NCI-H226 (cell line): ENCODE results near the gene DLG5.
A peak's percentile ranks its signal among the peaks of the same experiment; 100 is the strongest.

Experiments
- DNase-seq: peaks from one replicate; pipeline ENCODE4 v3.0.0-alpha.2; 2015

Gene DLG5

GRCh38 chr10:77911535-77912123 is 14.9 kb downstream of the DLG5 start:
- peak; percentile 49 for DNase-seq

- DNase-seq, result no peak
Measured at GRCh38 chr10:77910524-77911145, 15.9 kb downstream of the DLG5 start.

GRCh38 chr10:77909749-77910375 is 16.7 kb downstream of the DLG5 start:
- DNase-seq, result no peak

GRCh38 chr10:77909021-77909748 is 17.4 kb downstream of the DLG5 start:
- DNase-seq, result no peak

- DNase-seq, result no peak
Measured at GRCh38 chr10:77907900-77908717, 18.4 kb downstream of the DLG5 start.

- no peak for DNase-seq
Measured at GRCh38 chr10:77907462-77907861, 19.1 kb downstream of the DLG5 start.

GRCh38 chr10:77906951-77907421 is 19.6 kb downstream of the DLG5 start:
- no peak for DNase-seq

GRCh38 chr10:77905781-77906180 is 20.8 kb downstream of the DLG5 start:
- DNase-seq, result no peak

GRCh38 chr10:77905086-77905748 is 21.3 kb downstream of the DLG5 start:
- no peak for DNase-seq

- no peak for DNase-seq
Measured at GRCh38 chr10:77904100-77904840, 22.3 kb downstream of the DLG5 start.

- DNase-seq, result no peak
Measured at GRCh38 chr10:77902159-77902558, 24.4 kb downstream of the DLG5 start.

- no peak for DNase-seq
Measured at GRCh38 chr10:77901743-77902142, 24.8 kb downstream of the DLG5 start.

GRCh38 chr10:77899690-77900089 is 26.9 kb downstream of the DLG5 start:
- DNase-seq, result peak; percentile 28

GRCh38 chr10:77899080-77899477 is 27.5 kb downstream of the DLG5 start:
- DNase-seq, result peak; percentile 95

- DNase-seq, result peak; percentile 40
Measured at GRCh38 chr10:77898323-77899079, 28.1 kb downstream of the DLG5 start.

GRCh38 chr10:77896058-77896457 is 30.5 kb downstream of the DLG5 start:
- DNase-seq, result no peak

GRCh38 chr10:77894058-77894457 is 32.5 kb downstream of the DLG5 start:
- no peak for DNase-seq

GRCh38 chr10:77893386-77893785 is 33.2 kb downstream of the DLG5 start:
- DNase-seq, result no peak

- no peak for DNase-seq
Measured at GRCh38 chr10:77892761-77893160, 33.8 kb downstream of the DLG5 start.

- DNase-seq, result no peak
Measured at GRCh38 chr10:77892021-77892739, 34.4 kb downstream of the DLG5 start.
